HepG2 (cell line): ENCODE results near the gene CD300A. TPM values are rescaled to one million over a fixed set of nuclear protein-coding genes. Genes with fewer than 3 reads are reported as not detected.

Source experiments
- ATF4 ChIP-seq, 2 experiments: fragments of 450-650 bp in 1 of 2; sonication (generic) in 1 of 2; formaldehyde crosslinking; IDR thresholded peaks; 2 replicates each; pipeline versions ENCODE4 v1.5.0 to v1.8.0; 2020 to 2022; ENCODE audit warnings: mild to moderate bottlenecking in 1 of 2, missing genetic modification reagents in 1 of 2
- BHLHE40 ChIP-seq: IDR thresholded peaks from 2 replicates; pipeline ENCODE4 v1.6.1; 2011; ENCODE audit warnings: low read length, improper control_type of control experiment
- CBX1 ChIP-seq: IDR thresholded peaks from one replicate; pipeline ENCODE4 v1.6.1; 2016; ENCODE audit warnings: antibody characterized with exemption, low read depth
- DNMT3B ChIP-seq: conservative IDR thresholded peaks from 2 replicates; pipeline ENCODE4 v1.6.1; 2016; ENCODE audit warnings: missing biosample characterization, control low read depth
- GZF1 ChIP-seq: sonication (generic); formaldehyde crosslinking; IDR thresholded peaks from 2 replicates; pipeline ENCODE4 v1.5.1; 2020; ENCODE audit warnings: mild to moderate bottlenecking, missing genetic modification reagents
- HOXA5 ChIP-seq: sonication (generic); formaldehyde crosslinking; IDR thresholded peaks from 2 replicates; pipeline ENCODE4 v1.4.0; 2020; ENCODE audit warnings: missing genetic modification reagents
- IRF2 ChIP-seq: IDR thresholded peaks from 2 replicates; pipeline ENCODE4 v1.6.1; 2018; ENCODE audit warnings: missing genetic modification reagents, missing compliant biosample characterization
- KDM2A ChIP-seq: sonication (generic); formaldehyde crosslinking; IDR thresholded peaks from 2 replicates; pipeline ENCODE4 v1.4.0; 2020; ENCODE audit warnings: low read depth, missing genetic modification reagents, borderline replicate concordance
- MTF2 ChIP-seq: sonication (generic); formaldehyde crosslinking; IDR thresholded peaks from 2 replicates; pipeline ENCODE4 v1.5.0; 2020; ENCODE audit warnings: missing genetic modification reagents, borderline replicate concordance
- REPIN1 ChIP-seq: sonication (generic); formaldehyde crosslinking; IDR thresholded peaks from 2 replicates; pipeline ENCODE4 v1.8.0; 2022; ENCODE audit warnings: missing genetic modification reagents, low read depth, mild to moderate bottlenecking, borderline replicate concordance
- SOX6 ChIP-seq, 2 experiments: fragments of 450-650 bp in 1 of 2; sonication (generic) in 1 of 2; formaldehyde crosslinking in 1 of 2; IDR thresholded peaks; 2 replicates each; pipeline versions ENCODE4 v1.4.0 to v1.6.1; 2017 to 2020; ENCODE audit warnings: antibody characterized with exemption in 1 of 2, mild to moderate bottlenecking in 1 of 2, missing genetic modification reagents in 1 of 2
- ZNF709 ChIP-seq: sonication (generic); formaldehyde crosslinking; IDR thresholded peaks from 2 replicates; pipeline ENCODE4 v1.5.0; 2020; ENCODE audit warnings: mild to moderate bottlenecking, missing genetic modification reagents
- ZNF724P ChIP-seq: sonication (generic); formaldehyde crosslinking; IDR thresholded peaks from 2 replicates; pipeline ENCODE4 v1.8.0; 2022; ENCODE audit warnings: missing genetic modification reagents, borderline replicate concordance
- polyA plus RNA-seq, 8 experiments: library from polyadenylated mRNA; depleted of rRNA in 3 of 8; stranded (reverse) in 7 of 8; unstranded in 1 of 8; fragments of >200 nt; fragmentation: Illumina TruSeq in 4 of 8; extraction: Trizol in 4 of 8; gene quantifications; 2 replicates each; pipeline versions ENCODE4 v1.2.1 to v1.2.3, GENCODE V29; 2011 to 2016; ENCODE audit warnings: low read depth in 4 of 8, missing spikeins in 1 of 8, mixed read lengths in 1 of 8; ENCODE audit not compliant: insufficient read depth in 1 of 8
- total RNA-seq, 5 experiments: library from RNA; depleted of rRNA; stranded (reverse); fragments of >200 nt; fragmentation: Illumina TruSeq; extraction: Trizol; gene quantifications; 2 replicates each; pipeline ENCODE4 v1.2.3, GENCODE V29; 2016; ENCODE audit warnings: low read depth in 1 of 5
- TF ChIP-seq, protein P1 (sequence below): sonication (generic); formaldehyde crosslinking; IDR thresholded peaks from 2 replicates; pipeline ENCODE4; 2020; ENCODE audit warnings: missing genetic modification reagents, mild to moderate bottlenecking, borderline replicate concordance
- TF ChIP-seq, protein P2 (sequence below), 2 experiments: sonication (generic) in 1 of 2; formaldehyde crosslinking in 1 of 2; IDR thresholded peaks; 2 replicates each; pipeline versions ENCODE4 v1.4.0 to v1.6.1; 2018 to 2020; ENCODE audit warnings: missing genetic modification reagents in 2 of 2, borderline replicate concordance in 1 of 2, low read depth in 1 of 2, mild to moderate bottlenecking in 1 of 2, missing biosample characterization in 1 of 2
- TF ChIP-seq, protein P3 (sequence below): sonication (generic); formaldehyde crosslinking; IDR thresholded peaks from 2 replicates; pipeline ENCODE4 v1.8.1; 2023; ENCODE audit warnings: missing genetic modification reagents, mild to moderate bottlenecking, borderline replicate concordance
- TF ChIP-seq, protein P4 (sequence below): sonication (generic); formaldehyde crosslinking; IDR thresholded peaks from 2 replicates; pipeline ENCODE4 v1.4.0; 2020; ENCODE audit warnings: missing genetic modification reagents, borderline replicate concordance

The CD300A gene
- total and polyA plus RNA-seq, 2 of the 13 experiments (the other 11 are each of a cell fraction or from before 2014, with no cell fraction given), result not detected

DNA sequence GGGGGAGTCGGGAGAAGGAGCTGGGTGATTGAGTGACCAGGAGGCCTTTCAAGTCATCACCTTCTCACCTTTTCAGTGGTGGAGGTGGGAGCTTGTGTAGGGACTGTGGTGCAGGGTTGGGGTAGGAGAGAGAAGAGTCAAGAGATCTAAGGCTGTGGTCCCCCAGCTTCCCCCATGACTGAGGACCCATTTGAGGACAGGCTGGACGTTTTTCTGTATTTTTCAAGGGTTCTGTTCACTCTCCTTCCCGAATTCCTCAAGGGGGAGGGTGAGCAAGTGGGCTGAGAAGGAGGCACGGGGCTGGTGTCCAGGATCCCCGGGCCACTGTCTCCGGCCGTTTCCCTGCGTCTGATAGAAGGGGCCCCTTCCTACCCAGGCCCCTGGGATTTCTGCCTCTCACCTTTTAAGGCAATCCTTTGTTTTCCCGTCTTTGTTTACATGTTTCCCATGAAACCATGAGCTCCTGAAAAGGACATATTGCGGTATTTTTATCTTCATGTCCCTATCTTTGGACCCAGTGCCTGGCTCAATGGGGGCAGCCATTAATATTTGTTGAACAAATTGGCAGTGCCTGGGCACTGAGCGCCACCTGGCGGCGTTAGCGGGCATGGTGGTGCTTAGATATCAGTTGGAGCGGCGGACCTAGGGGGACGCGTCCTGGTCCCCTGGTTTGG, 9.2 kb upstream of the CD300A start (continued):
- TF ChIP-seq, protein P1, sequence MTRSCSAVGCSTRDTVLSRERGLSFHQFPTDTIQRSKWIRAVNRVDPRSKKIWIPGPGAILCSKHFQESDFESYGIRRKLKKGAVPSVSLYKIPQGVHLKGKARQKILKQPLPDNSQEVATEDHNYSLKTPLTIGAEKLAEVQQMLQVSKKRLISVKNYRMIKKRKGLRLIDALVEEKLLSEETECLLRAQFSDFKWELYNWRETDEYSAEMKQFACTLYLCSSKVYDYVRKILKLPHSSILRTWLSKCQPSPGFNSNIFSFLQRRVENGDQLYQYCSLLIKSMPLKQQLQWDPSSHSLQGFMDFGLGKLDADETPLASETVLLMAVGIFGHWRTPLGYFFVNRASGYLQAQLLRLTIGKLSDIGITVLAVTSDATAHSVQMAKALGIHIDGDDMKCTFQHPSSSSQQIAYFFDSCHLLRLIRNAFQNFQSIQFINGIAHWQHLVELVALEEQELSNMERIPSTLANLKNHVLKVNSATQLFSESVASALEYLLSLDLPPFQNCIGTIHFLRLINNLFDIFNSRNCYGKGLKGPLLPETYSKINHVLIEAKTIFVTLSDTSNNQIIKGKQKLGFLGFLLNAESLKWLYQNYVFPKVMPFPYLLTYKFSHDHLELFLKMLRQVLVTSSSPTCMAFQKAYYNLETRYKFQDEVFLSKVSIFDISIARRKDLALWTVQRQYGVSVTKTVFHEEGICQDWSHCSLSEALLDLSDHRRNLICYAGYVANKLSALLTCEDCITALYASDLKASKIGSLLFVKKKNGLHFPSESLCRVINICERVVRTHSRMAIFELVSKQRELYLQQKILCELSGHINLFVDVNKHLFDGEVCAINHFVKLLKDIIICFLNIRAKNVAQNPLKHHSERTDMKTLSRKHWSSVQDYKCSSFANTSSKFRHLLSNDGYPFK, result peak; percentile 72; the same call in 1 of the 2 replicates
- TF ChIP-seq, protein P2, sequence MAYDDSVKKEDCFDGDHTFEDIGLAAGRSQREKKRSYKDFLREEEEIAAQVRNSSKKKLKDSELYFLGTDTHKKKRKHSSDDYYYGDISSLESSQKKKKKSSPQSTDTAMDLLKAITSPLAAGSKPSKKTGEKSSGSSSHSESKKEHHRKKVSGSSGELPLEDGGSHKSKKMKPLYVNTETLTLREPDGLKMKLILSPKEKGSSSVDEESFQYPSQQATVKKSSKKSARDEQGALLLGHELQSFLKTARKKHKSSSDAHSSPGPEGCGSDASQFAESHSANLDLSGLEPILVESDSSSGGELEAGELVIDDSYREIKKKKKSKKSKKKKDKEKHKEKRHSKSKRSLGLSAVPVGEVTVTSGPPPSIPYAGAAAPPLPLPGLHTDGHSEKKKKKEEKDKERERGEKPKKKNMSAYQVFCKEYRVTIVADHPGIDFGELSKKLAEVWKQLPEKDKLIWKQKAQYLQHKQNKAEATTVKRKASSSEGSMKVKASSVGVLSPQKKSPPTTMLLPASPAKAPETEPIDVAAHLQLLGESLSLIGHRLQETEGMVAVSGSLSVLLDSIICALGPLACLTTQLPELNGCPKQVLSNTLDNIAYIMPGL (CRISPR knock-in tag; IDR thresholded peaks at IDR 0.05; ENCODE audit: borderline replicate concordance in 1 of 2, low read depth in 1 of 2), result peak in 1 of 2 experiments; percentile 60; a peak in 1 of 4 replicates
- TF ChIP-seq CBX1 (no peak), MTF2 (CRISPR knock-in tag) (peak; percentile 60; the same call in 1 of the 2 replicates), GZF1 (CRISPR knock-in tag) (0 out of 2 replicates have a peak, but pooled peaks have one; percentile 36), SOX6 (IDR thresholded peaks at IDR 0.05) (no peak), SOX6 (CRISPR knock-in tag; IDR thresholded peaks at IDR 0.05) (peak; percentile 61), HOXA5 (peak; percentile 61; the same call in 1 of the 2 replicates), REPIN1 (CRISPR knock-in tag) (0 out of 2 replicates have a peak, but pooled peaks have one; percentile 75), ZNF709 (no peak), BHLHE40 (peak; percentile 26; the same call in 1 of the 2 replicates), ZNF724P (CRISPR knock-in tag) (0 out of 2 replicates have a peak, but pooled peaks have one; percentile 44), ATF4 (CRISPR knock-in tag; IDR thresholded peaks at IDR 0.05) (0 out of 4 replicates have a peak, but pooled peaks of 1 of the 2 experiments have one; percentile 18), KDM2A (CRISPR knock-in tag) (peak; percentile 79; the same call in 1 of the 2 replicates), DNMT3B (CRISPR knock-in tag) (0 out of 2 replicates have a peak, but pooled peaks have one; percentile 45), IRF2 (CRISPR knock-in tag) (peak; percentile 76; the same call in 1 of the 2 replicates)
- TF ChIP-seq, protein P3, sequence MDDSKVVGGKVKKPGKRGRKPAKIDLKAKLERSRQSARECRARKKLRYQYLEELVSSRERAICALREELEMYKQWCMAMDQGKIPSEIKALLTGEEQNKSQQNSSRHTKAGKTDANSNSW (CRISPR knock-in tag), result no peak
- TF ChIP-seq, protein P4, sequence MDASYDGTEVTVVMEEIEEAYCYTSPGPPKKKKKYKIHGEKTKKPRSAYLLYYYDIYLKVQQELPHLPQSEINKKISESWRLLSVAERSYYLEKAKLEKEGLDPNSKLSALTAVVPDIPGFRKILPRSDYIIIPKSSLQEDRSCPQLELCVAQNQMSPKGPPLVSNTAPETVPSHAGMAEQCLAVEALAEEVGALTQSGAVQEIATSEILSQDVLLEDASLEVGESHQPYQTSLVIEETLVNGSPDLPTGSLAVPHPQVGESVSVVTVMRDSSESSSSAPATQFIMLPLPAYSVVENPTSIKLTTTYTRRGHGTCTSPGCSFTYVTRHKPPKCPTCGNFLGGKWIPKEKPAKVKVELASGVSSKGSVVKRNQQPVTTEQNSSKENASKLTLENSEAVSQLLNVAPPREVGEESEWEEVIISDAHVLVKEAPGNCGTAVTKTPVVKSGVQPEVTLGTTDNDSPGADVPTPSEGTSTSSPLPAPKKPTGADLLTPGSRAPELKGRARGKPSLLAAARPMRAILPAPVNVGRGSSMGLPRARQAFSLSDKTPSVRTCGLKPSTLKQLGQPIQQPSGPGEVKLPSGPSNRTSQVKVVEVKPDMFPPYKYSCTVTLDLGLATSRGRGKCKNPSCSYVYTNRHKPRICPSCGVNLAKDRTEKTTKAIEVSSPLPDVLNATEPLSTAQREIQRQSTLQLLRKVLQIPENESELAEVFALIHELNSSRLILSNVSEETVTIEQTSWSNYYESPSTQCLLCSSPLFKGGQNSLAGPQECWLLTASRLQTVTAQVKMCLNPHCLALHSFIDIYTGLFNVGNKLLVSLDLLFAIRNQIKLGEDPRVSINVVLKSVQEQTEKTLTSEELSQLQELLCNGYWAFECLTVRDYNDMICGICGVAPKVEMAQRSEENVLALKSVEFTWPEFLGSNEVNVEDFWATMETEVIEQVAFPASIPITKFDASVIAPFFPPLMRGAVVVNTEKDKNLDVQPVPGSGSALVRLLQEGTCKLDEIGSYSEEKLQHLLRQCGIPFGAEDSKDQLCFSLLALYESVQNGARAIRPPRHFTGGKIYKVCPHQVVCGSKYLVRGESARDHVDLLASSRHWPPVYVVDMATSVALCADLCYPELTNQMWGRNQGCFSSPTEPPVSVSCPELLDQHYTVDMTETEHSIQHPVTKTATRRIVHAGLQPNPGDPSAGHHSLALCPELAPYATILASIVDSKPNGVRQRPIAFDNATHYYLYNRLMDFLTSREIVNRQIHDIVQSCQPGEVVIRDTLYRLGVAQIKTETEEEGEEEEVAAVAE (CRISPR knock-in tag), result peak; percentile 35; the same call in 1 of the 2 replicates
